AG04449 (cell line): ENCODE data around the gene TJP1.

Experiments
- CTCF ChIA-PET: fragments of 350-600 bp; formaldehyde crosslinking; extraction: SDS; loops from one replicate; lab custom pipeline; 2021; ENCODE audit warnings: antibody characterized with exemption; lab: Yijun Ruan, JAX
- POLR2A ChIA-PET: fragments of 400-600, 350-600 bp; formaldehyde crosslinking; extraction: SDS; loops from one replicate; lab custom pipeline; 2020; ENCODE audit warnings: antibody characterized with exemption, inconsistent platforms; lab: Yijun Ruan, JAX
- DNase-seq: peaks from one replicate; pipeline ENCODE4 v3.0.0-alpha.2; 2010; ENCODE audit warnings: low read depth, low spot score
- H3K4me3 ChIP-seq: 2 replicates; pipeline ENCODE4 v1.5.1; 2011; ENCODE audit warnings: low read depth, mild to moderate bottlenecking, control low read depth, low read length
- TF ChIP-seq, protein P1 (sequence below): IDR thresholded peaks from one replicate; pipeline ENCODE4 v1.5.1; 2011; ENCODE audit warnings: mild to moderate bottlenecking, moderate library complexity, low read length, control low read depth, inconsistent platforms; ENCODE audit not compliant: insufficient read depth; ENCODE audit errors: missing control alignments

The TJP1 gene

DNA sequence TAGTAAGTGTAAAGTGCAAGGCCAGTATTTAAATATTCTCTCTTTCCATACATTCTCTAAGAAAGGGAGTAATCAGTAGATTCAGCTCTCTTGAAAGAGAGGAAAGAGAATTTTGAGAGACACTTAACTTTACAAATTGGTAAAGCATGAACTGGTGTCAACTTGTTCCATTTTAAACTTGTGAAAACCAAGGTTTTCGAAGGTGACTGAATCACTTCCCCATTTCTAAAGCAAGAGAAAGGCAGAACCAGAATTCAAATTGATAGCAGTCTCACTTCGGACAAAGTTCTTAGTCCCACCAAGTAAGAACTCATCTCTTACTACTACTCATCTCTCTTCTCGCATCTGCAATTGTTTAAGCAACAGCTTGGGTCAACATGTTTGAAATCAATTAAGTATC is 22.4 kb downstream of the TJP1 start:
- POLR2A ChIA-PET = no interaction called here

DNA sequence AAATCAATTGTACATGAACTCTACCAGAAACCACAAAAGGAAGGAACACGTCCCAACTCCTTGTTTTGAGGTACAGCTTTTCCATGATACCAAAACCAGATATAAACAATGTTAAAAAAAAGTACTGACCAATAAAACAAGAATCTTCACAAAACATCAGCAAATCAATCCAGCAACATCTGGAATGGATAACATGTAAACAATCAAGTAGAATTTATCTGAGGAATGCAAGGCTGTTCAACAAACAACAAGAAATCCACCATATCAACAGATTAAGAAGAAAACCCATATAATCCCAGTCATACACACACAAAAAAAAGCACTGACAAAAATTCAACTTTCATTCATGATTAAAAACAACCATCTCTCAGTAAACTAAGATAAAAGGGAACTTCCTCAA is 26.7 kb downstream of the TJP1 start:
- POLR2A ChIA-PET = no interaction called here
- TF ChIP-seq, protein P1, sequence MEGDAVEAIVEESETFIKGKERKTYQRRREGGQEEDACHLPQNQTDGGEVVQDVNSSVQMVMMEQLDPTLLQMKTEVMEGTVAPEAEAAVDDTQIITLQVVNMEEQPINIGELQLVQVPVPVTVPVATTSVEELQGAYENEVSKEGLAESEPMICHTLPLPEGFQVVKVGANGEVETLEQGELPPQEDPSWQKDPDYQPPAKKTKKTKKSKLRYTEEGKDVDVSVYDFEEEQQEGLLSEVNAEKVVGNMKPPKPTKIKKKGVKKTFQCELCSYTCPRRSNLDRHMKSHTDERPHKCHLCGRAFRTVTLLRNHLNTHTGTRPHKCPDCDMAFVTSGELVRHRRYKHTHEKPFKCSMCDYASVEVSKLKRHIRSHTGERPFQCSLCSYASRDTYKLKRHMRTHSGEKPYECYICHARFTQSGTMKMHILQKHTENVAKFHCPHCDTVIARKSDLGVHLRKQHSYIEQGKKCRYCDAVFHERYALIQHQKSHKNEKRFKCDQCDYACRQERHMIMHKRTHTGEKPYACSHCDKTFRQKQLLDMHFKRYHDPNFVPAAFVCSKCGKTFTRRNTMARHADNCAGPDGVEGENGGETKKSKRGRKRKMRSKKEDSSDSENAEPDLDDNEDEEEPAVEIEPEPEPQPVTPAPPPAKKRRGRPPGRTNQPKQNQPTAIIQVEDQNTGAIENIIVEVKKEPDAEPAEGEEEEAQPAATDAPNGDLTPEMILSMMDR = no peak
- no peak overlapping the region for H3K4me3 ChIP-seq
- no peak for DNase-seq
- CTCF ChIA-PET = no interaction called here

More for the DNA sequence above, 22.4 kb downstream of the TJP1 start:
- CTCF ChIA-PET = interaction anchor here (1.7 kb wide), 2 partner anchors 11 to 126 kb away, joined by 4 to 5 read pairs; no protein-coding TSS in a partner anchor
- TF ChIP-seq, protein P1 = no peak
- no peak overlapping the region for H3K4me3 ChIP-seq
- DNase-seq = no peak

DNA sequence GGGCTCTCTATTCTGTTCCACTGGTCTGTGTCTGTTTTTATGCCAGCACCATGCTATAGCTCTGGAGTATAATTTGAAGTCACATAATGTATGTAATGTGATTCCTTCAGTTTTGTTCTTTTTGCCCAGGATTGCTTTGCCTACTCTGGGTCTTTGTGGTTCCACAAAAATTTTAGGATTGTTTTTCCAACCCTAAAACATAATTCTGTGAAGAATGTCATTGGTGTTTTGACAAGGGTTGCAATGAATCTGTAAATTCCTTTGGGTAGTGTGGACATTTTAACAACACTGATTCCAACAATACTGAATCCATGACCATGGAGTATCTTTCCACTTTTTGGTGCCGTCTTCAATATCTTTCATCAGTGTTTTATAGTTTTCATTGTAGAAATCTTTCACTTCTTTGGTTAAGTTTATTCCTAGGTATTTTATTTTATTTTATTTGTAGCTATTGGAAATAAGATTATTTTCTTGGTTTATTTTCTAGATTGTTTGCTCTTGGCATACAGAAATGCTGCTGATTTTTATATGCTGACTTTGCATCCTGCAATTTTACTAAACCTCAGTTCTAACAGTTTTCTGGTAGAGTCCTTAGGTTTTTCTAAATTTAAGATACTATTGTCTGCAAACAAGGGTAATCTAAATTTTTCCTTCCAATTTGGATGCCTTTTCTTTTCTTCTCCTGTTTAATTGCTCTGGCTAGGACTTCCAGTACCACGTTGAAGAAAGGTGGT is 29.7 kb downstream of the TJP1 start:
- TF ChIP-seq, protein P1 = no peak
- H3K4me3 ChIP-seq = no peak overlapping the region
- ChIA-PET POLR2A (no interaction called here), CTCF (interaction anchor here (1.5 kb wide), 2 partner anchors 24 to 133 kb away, joined by 3 to 6 read pairs; no protein-coding TSS in a partner anchor)
- peak; percentile 55 for DNase-seq

DNA sequence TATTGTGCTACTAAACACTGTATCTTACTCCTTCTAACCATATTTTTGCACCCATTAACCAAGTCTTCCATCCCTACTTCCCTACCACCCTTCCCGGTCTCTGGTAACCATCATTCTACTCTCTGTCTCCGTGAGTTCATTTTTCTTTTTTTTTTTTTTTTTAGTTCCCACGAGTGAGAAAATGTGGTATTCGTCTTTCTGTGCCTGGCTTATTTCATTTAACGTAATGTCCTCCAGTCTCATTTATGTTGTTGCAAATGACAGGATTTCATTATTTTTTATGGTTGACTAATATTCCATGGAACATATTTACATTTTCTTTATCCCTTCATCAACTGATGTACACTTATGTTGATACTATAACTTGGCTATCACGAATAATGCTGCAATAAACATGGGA is 31.7 kb downstream of the TJP1 start:
- no peak overlapping the region for H3K4me3 ChIP-seq
- DNase-seq = no peak
- ChIA-PET CTCF (no interaction called here), POLR2A (no interaction called here)
- TF ChIP-seq, protein P1 = no peak

DNA sequence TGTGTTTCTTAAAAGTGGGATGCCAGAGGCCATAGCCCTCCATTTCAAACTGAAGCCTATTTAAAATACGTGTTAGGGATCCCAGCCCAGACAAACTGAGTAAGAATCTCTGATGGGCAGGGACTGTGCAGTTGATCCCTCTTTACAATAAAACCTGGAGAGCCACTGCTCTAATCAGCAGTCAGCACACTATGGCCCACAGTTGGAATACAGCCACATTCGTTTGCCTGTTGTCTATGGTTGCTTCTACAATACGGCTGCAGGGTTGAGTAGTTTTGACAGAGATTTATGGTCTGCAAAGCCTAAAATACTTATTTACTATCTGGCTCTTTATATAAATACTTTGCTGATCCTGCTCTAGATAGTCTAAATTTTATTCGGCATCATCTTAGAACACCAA is 32.4 kb downstream of the TJP1 start:
- CTCF ChIA-PET = no interaction called here
- POLR2A ChIA-PET = no interaction called here
- no peak for DNase-seq
- TF ChIP-seq, protein P1 = no peak
- H3K4me3 ChIP-seq = no peak overlapping the region

DNA sequence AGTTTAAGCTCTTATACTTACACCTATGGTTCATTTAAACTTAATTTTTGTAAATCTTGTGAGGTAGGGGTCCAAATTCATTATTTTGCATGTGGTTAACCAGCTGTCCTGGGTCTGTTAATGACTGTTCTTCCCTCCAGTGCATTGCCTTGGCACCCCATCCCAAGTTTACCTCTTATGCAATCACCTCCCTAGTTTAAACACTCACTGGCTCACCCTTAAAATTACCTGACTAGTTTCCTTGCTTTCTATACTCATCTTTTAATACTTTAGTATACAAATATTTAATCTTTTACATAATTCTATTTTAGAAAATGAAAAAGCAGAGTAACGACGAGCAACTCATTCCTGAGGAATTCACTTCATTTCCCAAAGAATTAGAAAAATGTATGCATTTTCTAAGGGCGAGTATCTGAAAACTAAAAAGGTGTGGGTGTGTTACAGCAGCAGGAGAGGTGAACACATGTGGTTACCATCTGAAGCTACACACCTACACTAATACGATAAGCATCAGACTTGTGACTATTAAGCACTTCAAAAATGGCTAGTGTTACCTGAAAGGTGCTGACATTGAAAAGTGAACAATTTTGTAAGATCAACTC is 33.7 kb downstream of the TJP1 start:
- TF ChIP-seq, protein P1 = no peak
- no peak overlapping the region for H3K4me3 ChIP-seq
- no peak for DNase-seq
- POLR2A ChIA-PET = no interaction called here
- CTCF ChIA-PET = interaction anchor here (4.2 kb wide), 1 partner anchor 137 kb away, joined by 13 read pairs; no protein-coding TSS in a partner anchor
